Choroid plexus epithelial cell (primary cell): Measurements from ENCODE around the gene HCN2.
"Not testable (repeated sequence)": the region's sequence is repeated elsewhere in the genome, so short reads cannot be mapped to it uniquely, and the experiment has no call there.

Experiments used
- DNase-seq: peaks from one replicate; pipeline ENCODE4 v3.0.0-alpha.2; 2010; ENCODE audit warnings: low read depth
- H3K4me3 ChIP-seq: 2 replicates; pipeline ENCODE4 v1.5.1; 2011; ENCODE audit warnings: low read depth, mild to moderate bottlenecking, control low read depth, low read length, moderate library complexity
- TF ChIP-seq, protein P1 (sequence below): conservative IDR thresholded peaks from 2 replicates; pipeline ENCODE4 v1.5.1; 2011; ENCODE audit warnings: low read depth, mild to moderate bottlenecking, control low read depth, inconsistent platforms, low read length, moderate library complexity

Gene HCN2

DNA sequence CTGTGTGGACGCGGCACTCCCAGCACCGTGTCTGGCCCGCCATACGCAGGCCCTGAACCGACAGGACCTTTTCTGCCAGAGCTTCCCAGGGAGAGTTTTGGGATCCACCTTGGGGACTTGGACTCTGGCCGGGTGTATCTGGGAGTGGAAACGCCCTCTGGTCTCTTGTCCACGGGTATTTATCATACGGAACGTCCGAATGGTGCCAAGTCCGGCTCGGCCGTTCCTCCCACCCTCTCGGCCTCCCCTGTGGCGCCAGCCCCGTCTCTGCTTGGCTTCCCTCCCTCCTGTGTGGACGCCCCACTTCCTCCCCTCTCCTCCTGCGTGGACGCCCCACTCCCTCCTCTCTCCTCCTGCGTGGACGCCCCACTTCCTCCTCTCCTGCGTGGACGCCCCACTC is 12.1 kb downstream of the HCN2 start:
- DNase-seq, result no peak

DNA sequence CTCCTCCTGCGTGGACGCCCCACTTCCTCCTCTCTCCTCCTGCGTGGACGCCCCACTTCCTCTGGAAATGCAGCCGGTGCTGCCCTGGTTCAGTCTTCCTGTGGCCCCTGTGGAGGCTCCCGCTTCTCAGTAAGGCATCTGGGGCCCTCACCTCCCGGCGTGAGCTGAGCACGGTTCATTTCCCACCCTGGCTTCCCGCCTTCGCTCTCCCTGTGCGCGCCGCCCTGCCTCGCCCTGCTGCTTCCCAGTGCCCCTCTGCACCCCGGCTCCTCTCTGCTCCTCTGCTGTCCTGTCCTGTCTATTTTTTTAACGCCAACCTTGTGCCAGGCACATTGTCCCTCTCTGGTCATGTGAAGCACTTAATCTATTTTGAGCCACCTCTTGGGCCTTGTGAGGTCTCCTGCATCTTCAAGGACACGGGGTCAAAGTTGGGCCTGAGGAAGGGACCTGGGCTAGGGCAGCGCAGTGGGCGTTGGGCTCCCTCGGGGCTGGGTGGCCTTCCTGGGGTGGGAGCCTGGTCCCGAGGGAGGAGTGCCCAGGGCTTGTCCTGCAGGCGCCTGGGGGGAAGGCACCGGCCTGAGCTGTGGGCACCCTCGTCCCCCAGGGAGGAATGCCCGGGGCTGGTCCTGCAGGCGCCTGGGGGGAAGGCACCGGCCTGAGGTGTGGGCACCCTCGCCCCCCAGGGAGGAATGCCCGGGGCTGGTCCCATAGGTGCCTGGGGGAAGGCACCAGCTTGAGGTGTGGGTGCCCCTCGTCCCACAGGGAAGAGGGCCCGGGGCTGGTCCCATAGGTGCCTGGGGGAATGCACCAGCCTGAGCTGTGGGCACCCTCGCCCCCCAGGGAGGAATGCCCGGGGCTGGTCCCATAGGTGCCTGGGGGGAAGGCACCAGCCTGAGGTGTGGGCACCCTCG is 13.0 kb downstream of the HCN2 start:
- no peak overlapping the region for H3K4me3 ChIP-seq
- DNase-seq, result no peak

More for the DNA sequence above, 12.1 kb downstream of the HCN2 start:
- TF ChIP-seq, protein P1, sequence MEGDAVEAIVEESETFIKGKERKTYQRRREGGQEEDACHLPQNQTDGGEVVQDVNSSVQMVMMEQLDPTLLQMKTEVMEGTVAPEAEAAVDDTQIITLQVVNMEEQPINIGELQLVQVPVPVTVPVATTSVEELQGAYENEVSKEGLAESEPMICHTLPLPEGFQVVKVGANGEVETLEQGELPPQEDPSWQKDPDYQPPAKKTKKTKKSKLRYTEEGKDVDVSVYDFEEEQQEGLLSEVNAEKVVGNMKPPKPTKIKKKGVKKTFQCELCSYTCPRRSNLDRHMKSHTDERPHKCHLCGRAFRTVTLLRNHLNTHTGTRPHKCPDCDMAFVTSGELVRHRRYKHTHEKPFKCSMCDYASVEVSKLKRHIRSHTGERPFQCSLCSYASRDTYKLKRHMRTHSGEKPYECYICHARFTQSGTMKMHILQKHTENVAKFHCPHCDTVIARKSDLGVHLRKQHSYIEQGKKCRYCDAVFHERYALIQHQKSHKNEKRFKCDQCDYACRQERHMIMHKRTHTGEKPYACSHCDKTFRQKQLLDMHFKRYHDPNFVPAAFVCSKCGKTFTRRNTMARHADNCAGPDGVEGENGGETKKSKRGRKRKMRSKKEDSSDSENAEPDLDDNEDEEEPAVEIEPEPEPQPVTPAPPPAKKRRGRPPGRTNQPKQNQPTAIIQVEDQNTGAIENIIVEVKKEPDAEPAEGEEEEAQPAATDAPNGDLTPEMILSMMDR, result no peak
- H3K4me3 ChIP-seq, result no peak overlapping the region

DNA sequence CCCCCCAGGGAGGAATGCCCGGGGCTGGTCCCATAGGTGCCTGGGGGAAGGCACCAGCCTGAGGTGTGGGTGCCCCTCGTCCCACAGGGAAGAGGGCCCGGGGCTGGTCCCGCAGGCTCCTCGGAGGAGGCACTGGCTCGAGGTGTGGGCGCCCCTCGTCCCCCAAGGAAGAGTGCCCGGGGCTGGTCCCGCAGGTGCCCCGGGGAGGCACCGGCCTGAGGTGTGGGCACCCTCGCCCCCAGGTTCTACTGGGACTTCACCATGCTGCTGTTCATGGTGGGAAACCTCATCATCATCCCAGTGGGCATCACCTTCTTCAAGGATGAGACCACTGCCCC is 13.6 kb downstream of the HCN2 start:
- DNase-seq, H3K4me3 ChIP-seq: not testable (repeated sequence)

More for the DNA sequence above, 13.0 kb downstream of the HCN2 start:
- TF ChIP-seq, protein P1, result no peak

DNA sequence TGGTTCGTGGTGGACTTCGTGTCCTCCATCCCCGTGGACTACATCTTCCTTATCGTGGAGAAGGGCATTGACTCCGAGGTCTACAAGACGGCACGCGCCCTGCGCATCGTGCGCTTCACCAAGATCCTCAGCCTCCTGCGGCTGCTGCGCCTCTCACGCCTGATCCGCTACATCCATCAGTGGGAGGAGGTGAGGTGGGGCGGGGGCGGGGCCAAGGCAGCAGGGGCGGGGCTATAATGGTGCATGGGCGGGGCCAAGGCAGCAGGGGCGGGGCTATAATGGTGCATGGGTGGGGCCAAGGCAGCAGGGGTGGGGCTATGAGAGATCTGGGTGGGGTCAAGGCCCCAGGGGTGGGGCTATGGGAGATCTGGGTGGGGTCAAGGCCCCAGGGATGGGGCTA is 14.1 kb downstream of the HCN2 start:
- not testable (repeated sequence) for DNase-seq, H3K4me3 ChIP-seq

DNA sequence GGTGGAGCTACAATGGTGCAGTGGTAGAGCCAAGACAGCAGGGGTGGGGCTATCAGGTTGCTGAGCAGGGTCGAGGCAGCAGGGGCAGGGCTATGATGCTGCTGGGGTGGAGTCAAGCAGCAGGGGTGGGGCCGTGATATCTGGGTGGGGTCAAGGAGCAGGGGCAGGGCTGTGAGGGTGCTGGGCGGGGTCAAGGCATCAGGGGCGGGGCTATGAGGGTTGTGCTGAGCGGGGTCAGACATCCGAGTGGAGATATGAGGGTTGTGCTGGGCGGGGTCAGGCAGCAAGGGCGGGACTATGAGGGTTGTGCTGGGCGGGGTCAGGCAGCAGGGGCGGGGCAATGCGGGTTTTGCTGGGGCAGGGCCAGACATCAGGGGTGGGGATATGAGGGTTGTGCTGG is 14.7 kb downstream of the HCN2 start:
- H3K4me3 ChIP-seq, result no peak overlapping the region
- TF ChIP-seq, protein P1, result no peak
- DNase-seq, result no peak

DNA sequence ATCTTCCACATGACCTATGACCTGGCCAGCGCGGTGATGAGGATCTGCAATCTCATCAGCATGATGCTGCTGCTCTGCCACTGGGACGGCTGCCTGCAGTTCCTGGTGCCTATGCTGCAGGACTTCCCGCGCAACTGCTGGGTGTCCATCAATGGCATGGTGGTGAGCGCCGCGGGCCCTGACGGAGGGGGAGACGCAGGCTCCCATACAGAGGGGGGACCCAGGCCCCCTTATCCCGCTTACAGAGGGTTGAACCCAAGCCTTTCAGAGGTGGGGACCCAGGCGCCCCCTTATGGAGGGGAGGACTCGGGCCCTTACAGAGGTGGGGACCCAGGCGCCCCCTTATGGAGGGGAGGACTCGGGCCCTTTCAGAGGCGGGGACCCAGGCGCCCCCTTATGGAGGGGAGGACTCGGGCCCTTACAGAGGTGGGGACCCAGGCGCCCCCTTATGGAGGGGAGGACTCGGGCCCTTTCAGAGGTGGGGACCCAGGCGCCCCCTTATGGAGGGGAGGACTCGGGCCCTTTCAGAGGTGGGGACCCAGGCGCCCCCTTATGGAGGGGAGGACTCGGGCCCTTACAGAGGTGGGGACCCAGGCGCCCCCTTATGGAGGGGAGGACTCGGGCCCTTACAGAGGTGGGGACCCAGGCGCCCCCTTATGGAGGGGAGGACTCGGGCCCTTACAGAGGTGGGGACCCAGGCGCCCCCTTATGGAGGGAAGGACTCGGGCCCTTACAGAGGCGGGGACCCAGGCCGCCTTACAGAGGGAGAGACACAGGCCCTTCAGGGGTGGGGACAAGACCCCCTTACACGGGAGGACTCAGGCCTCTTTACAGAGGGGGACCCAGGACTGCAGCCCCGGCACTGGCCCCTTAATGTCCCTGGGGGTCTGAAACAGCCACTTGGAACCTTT is 15.6 kb downstream of the HCN2 start:
- not testable (repeated sequence) for DNase-seq, H3K4me3 ChIP-seq

DNA sequence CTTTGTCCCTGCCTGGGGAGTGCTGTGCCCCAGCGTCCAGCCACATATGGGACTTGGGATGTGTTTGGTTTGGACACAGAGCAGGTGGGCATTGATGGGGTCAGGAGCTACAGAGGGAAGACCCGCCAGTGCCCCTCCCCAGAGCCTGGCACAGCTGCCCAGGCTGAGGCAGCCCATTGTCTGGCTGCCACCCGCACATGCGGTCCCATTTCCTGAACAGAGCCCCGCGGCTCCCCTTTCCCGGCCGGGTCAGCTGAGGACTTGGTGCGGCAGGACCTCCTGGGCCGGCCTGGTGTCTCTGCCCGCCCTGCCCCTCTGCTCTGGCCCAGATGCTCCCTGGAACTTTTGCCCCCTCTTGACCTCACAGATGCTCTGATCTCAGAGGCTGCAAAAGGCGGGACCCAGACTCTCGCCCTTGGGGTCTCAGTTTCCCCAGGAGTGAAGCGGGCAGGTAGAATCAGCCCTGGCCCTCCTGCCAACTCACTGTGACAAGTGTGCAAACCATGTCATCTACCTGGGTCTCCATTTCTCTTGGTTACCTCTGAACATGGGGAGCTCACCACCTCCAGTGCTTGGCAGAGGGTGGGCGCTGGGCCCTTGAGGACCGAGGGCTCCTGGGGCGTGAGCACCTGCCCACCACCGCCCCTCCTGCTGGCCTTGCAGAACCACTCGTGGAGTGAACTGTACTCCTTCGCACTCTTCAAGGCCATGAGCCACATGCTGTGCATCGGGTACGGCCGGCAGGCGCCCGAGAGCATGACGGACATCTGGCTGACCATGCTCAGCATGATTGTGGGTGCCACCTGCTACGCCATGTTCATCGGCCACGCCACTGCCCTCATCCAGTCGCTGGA is 17.8 kb downstream of the HCN2 start:
- TF ChIP-seq, protein P1, result no peak
- no peak overlapping the region for H3K4me3 ChIP-seq
- DNase-seq, result no peak
